WTC11 (cell line): ENCODE results near the gene ING5. TPM values are rescaled to one million over a fixed set of nuclear protein-coding genes. Genes with fewer than 3 reads are reported as not detected.

Experiments used
- ATAC-seq: fragments of 200-7000 bp; cut with Tn5 transposase; 2 replicates; pipeline ENCODE4 v1.10.0; 2021; ENCODE audit warnings: mild to moderate bottlenecking, moderate library complexity
- CTCF ChIA-PET: fragments of 300-600 bp; sonication (Branson Sonifier 250); formaldehyde crosslinking; loops from one replicate; lab custom pipeline; 2021; ENCODE audit warnings: antibody characterized with exemption; lab: Charles Lee
- POLR2A ChIA-PET: fragments of 350-600 bp; sonication (Branson Sonifier 250); formaldehyde crosslinking; loops from one replicate; lab custom pipeline; 2021; ENCODE audit warnings: antibody characterized with exemption; lab: Charles Lee
- DNase-seq: peaks from one replicate; pipeline ENCODE4 v3.0.0; 2021; ENCODE audit warnings: low spot score
- H3K27ac Mint-ChIP-seq: 2 replicates; pipeline ENCODE4 v1.8.0; 2021; ENCODE audit warnings: mixed read lengths
- H3K27me3 Mint-ChIP-seq: 2 replicates; pipeline ENCODE4 v1.8.0; 2021; ENCODE audit warnings: low read depth, mild to moderate bottlenecking, moderate library complexity, mixed read lengths
- H3K36me3 Mint-ChIP-seq: 2 replicates; pipeline ENCODE4 v1.8.0; 2021; ENCODE audit warnings: mixed read lengths
- H3K4me1 Mint-ChIP-seq: 2 replicates; pipeline ENCODE4 v1.8.0; 2022; ENCODE audit warnings: mixed read lengths
- H3K4me3 Mint-ChIP-seq: 2 replicates; pipeline ENCODE4 v1.8.0; 2021; ENCODE audit warnings: mild to moderate bottlenecking, moderate library complexity, mixed read lengths
- H3K9me3 Mint-ChIP-seq: 2 replicates; pipeline ENCODE4 v1.8.0; 2021; ENCODE audit warnings: mixed read lengths
- AFF4 ChIP-seq: sonication (generic); formaldehyde crosslinking; IDR thresholded peaks from 2 replicates; pipeline ENCODE4 v1.8.1; 2023; ENCODE audit warnings: mild to moderate bottlenecking, missing genetic modification reagents, borderline replicate concordance
- ARID4B ChIP-seq: sonication (generic); formaldehyde crosslinking; IDR thresholded peaks from 2 replicates; pipeline ENCODE4 v1.8.0; 2023; ENCODE audit warnings: missing genetic modification reagents, mild to moderate bottlenecking, borderline replicate concordance
- CBFB ChIP-seq: sonication (generic); formaldehyde crosslinking; IDR thresholded peaks from 2 replicates; pipeline ENCODE4 v1.8.1; 2022; ENCODE audit warnings: mild to moderate bottlenecking, low read depth, missing genetic modification reagents
- E2F1 ChIP-seq: sonication (generic); formaldehyde crosslinking; IDR thresholded peaks from 2 replicates; pipeline ENCODE4 v1.8.0; 2022; ENCODE audit warnings: mild to moderate bottlenecking, missing genetic modification reagents
- E2F5 ChIP-seq: sonication (generic); formaldehyde crosslinking; IDR thresholded peaks from 2 replicates; pipeline ENCODE4 v1.8.1; 2022; ENCODE audit warnings: mild to moderate bottlenecking, moderate library complexity, missing genetic modification reagents
- ELF4 ChIP-seq: sonication (generic); formaldehyde crosslinking; IDR thresholded peaks from 2 replicates; pipeline ENCODE4 v1.8.1; 2022; ENCODE audit warnings: low read depth, mild to moderate bottlenecking, moderate library complexity, missing genetic modification reagents
- NR3C1 ChIP-seq: sonication (generic); formaldehyde crosslinking; conservative IDR thresholded peaks from 2 replicates; pipeline ENCODE4 v1.8.1; 2023; ENCODE audit warnings: low read depth, mild to moderate bottlenecking, missing genetic modification reagents
- PRRX2 ChIP-seq: fragments of 250-450 bp; sonication (Bioruptor Pico); IDR thresholded peaks from 2 replicates; pipeline ENCODE4 v1.8.0; 2021; ENCODE audit warnings: mild to moderate bottlenecking
- SMAD4 ChIP-seq: sonication (generic); formaldehyde crosslinking; IDR thresholded peaks from 2 replicates; pipeline ENCODE4 v1.8.0; 2022; ENCODE audit warnings: mild to moderate bottlenecking, missing genetic modification reagents
- SP1 ChIP-seq: sonication (generic); formaldehyde crosslinking; conservative IDR thresholded peaks from 2 replicates; pipeline ENCODE4 v1.8.1; 2022; ENCODE audit warnings: missing genetic modification reagents
- ZMAT4 ChIP-seq: fragments of 250-450 bp; sonication (Bioruptor Pico); IDR thresholded peaks from 2 replicates; pipeline ENCODE4 v1.9.0; 2021; ENCODE audit warnings: mild to moderate bottlenecking
- ZNF219 ChIP-seq: sonication (generic); formaldehyde crosslinking; IDR thresholded peaks from 2 replicates; pipeline ENCODE4 v1.8.0; 2023; ENCODE audit warnings: missing genetic modification reagents, mild to moderate bottlenecking, borderline replicate concordance
- ZNF317 ChIP-seq: sonication (generic); formaldehyde crosslinking; IDR thresholded peaks from 2 replicates; pipeline ENCODE4 v1.8.1; 2023; ENCODE audit warnings: low read depth, mild to moderate bottlenecking, moderate library complexity, missing genetic modification reagents, borderline replicate concordance
- ZNF425 ChIP-seq: fragments of 250-450 bp; sonication (Bioruptor Pico); conservative IDR thresholded peaks from 2 replicates; pipeline ENCODE4 v1.9.0; 2021; ENCODE audit warnings: mild to moderate bottlenecking
- ZNF512 ChIP-seq: sonication (generic); formaldehyde crosslinking; IDR thresholded peaks from 2 replicates; pipeline ENCODE4 v1.8.1; 2022; ENCODE audit warnings: missing genetic modification reagents, borderline replicate concordance
- total RNA-seq: library from RNA; stranded (reverse); gene quantifications from 3 replicates; pipeline ENCODE4 v1.2.3, GENCODE V29; 2021

The ING5 gene
- total RNA-seq, 1 experiment from 2014 or later = 43.1 TPM

GRCh38 chr2:241767464-241768250 is 65.8 kb downstream of the ING5 start:
- H3K27ac Mint-ChIP-seq = no peak overlapping the region
- H3K4me1 Mint-ChIP-seq = peaks cover 17% of the 10 kb centered on the region
- H3K36me3 Mint-ChIP-seq = no peaks in the 10 kb centered on the region
- ChIA-PET POLR2A (no interaction called here), CTCF (no interaction called here)
- no peaks in the 10 kb centered on the region for H3K9me3 Mint-ChIP-seq
- no peak for ATAC-seq
- H3K27me3 Mint-ChIP-seq = no peaks in the 10 kb centered on the region
- no peak for DNase-seq
- H3K4me3 Mint-ChIP-seq = no peak overlapping the region
- TF ChIP-seq PRRX2 (CRISPR knock-in tag) (no peak), ZNF512 (CRISPR knock-in tag) (no peak), CBFB (CRISPR knock-in tag) (no peak), ZNF425 (no peak), ELF4 (CRISPR knock-in tag) (no peak), ARID4B (no peak), E2F1 (CRISPR knock-in tag) (no peak), ZNF219 (no peak), ZMAT4 (CRISPR knock-in tag) (no peak), SMAD4 (no peak), ZNF317 (CRISPR knock-in tag) (no peak), SP1 (CRISPR knock-in tag) (no peak), NR3C1 (CRISPR knock-in tag) (no peak), AFF4 (CRISPR knock-in tag) (no peak), E2F5 (no peak)
